Neural progenitor cell (in vitro differentiated cells): ENCODE data around the gene SFMBT1. TPM values are rescaled to one million over a fixed set of nuclear protein-coding genes. Genes with fewer than 3 reads are reported as not detected.
A peak's percentile ranks its signal among the peaks of the same experiment; 100 is the strongest.

Source experiments
- DNase-seq: peaks from one replicate; pipeline ENCODE4 v3.0.0-alpha.2; 2016; ENCODE audit warnings: low spot score
- H2AFZ ChIP-seq: fragments of 200-600 bp; sonication (generic); replicated peaks from 2 replicates; pipeline ENCODE4 v1.6.1; 2016; ENCODE audit warnings: antibody characterized with exemption
- H3F3A ChIP-seq: fragments of 200-600 bp; sonication (generic); 2 replicates; pipeline ENCODE4 v1.6.1; 2016; ENCODE audit warnings: antibody characterized with exemption, low read depth
- H3K27ac ChIP-seq: fragments of 200-600 bp; sonication (generic); 2 replicates; pipeline ENCODE4 v1.5.1; 2016; ENCODE audit warnings: mild to moderate bottlenecking
- H3K27me3 ChIP-seq: fragments of 200-600 bp; sonication (generic); 2 replicates; pipeline ENCODE4 v1.6.1; 2016; ENCODE audit warnings: mild to moderate bottlenecking, moderate library complexity
- H3K36me3 ChIP-seq: fragments of 200-600 bp; sonication (generic); 2 replicates; pipeline ENCODE4 v1.5.1; 2016
- H3K4me1 ChIP-seq: fragments of 200-600 bp; sonication (generic); 2 replicates; pipeline ENCODE4 v1.6.1; 2016; ENCODE audit warnings: mixed run types
- H3K4me2 ChIP-seq: fragments of 200-600 bp; sonication (generic); 2 replicates; pipeline ENCODE4 v1.6.1; 2016
- H3K4me3 ChIP-seq: fragments of 200-600 bp; sonication (generic); 2 replicates; pipeline ENCODE4 v1.5.1; 2016
- H3K79me2 ChIP-seq: fragments of 200-600 bp; sonication (generic); 2 replicates; pipeline ENCODE4 v1.6.1; 2016; ENCODE audit warnings: low read depth
- H3K9ac ChIP-seq: fragments of 200-600 bp; sonication (generic); 2 replicates; pipeline ENCODE4 v1.6.1; 2016
- H3K9me3 ChIP-seq: fragments of 200-600 bp; sonication (generic); 2 replicates; pipeline ENCODE4 v1.5.1; 2016; ENCODE audit warnings: low read depth
- H4K20me1 ChIP-seq: fragments of 200-600 bp; sonication (generic); 2 replicates; pipeline ENCODE4 v1.6.1; 2016; ENCODE audit warnings: low read depth
- H3K27ac Mint-ChIP-seq: 3 replicates; pipeline ENCODE4 v1.8.0; 2021; ENCODE audit warnings: mixed read lengths
- H3K27me3 Mint-ChIP-seq: 2 replicates; pipeline ENCODE4 v1.8.0; 2022; ENCODE audit warnings: low read depth, mild to moderate bottlenecking, inconsistent platforms, moderate library complexity, mixed read lengths; ENCODE audit not compliant: insufficient read depth
- H3K36me3 Mint-ChIP-seq: 3 replicates; pipeline ENCODE4 v1.8.0; 2021; ENCODE audit warnings: mixed read lengths
- H3K4me1 Mint-ChIP-seq: 3 replicates; pipeline ENCODE4 v1.8.0; 2021; ENCODE audit warnings: mixed read lengths
- H3K4me3 Mint-ChIP-seq: 3 replicates; pipeline ENCODE4 v1.8.0; 2021; ENCODE audit warnings: mild to moderate bottlenecking, moderate library complexity, mixed read lengths
- H3K9me3 Mint-ChIP-seq: 3 replicates; pipeline ENCODE4 v1.8.0; 2020; ENCODE audit warnings: mixed read lengths
- CTCF ChIP-seq: fragments of 200-600 bp; sonication (generic); IDR thresholded peaks from 2 replicates; pipeline ENCODE4 v1.5.1; 2017; ENCODE audit warnings: antibody characterized with exemption, mild to moderate bottlenecking
- EZH2 ChIP-seq: fragments of 200-600 bp; sonication (generic); IDR thresholded peaks from 2 replicates; pipeline ENCODE4 v1.6.1; 2017; ENCODE audit warnings: antibody characterized with exemption, mild to moderate bottlenecking, moderate library complexity
- EZH2phosphoT487 ChIP-seq: fragments of 200-600 bp; sonication (generic); IDR thresholded peaks from 2 replicates; pipeline ENCODE4 v1.6.1; 2017; ENCODE audit warnings: antibody characterized with exemption
- total RNA-seq: library from RNA; depleted of rRNA; stranded (reverse); fragments of >200 nt; gene quantifications from 2 replicates; pipeline ENCODE4 v1.2.3, GENCODE V29; 2015; ENCODE audit warnings: low replicate concordance

SFMBT1 gene
- total RNA-seq, 1 donor from 2014 or later = 18.5 TPM

- no peak overlapping the region for H3K4me3 Mint-ChIP-seq
- Histone ChIP-seq H3K27ac (no peak overlapping the region), H3K36me3 (no peaks in the 10 kb centered on the region), H3K9me3 (no peaks in the 10 kb centered on the region), H4K20me1 (no peaks in the 10 kb centered on the region), H3K4me1 (peaks cover 12% of the 10 kb centered on the region), H3K4me3 (no peak overlapping the region), H3F3A (no peaks in the 10 kb centered on the region), H2AFZ (no peak overlapping the region), H3K9ac (no peak overlapping the region), H3K27me3 (no peaks in the 10 kb centered on the region), H3K79me2 (peaks cover 4% of the 10 kb centered on the region), H3K4me2 (no peak overlapping the region)
- H3K9me3 Mint-ChIP-seq = no peaks in the 10 kb centered on the region
- TF ChIP-seq EZH2phosphoT487 = no peak
- no peak for TF ChIP-seq CTCF
- no peak for TF ChIP-seq EZH2
- H3K36me3 Mint-ChIP-seq = peaks cover 6% of the 10 kb centered on the region
- H3K4me1 Mint-ChIP-seq = peaks cover 13% of the 10 kb centered on the region
- no peak overlapping the region for H3K27ac Mint-ChIP-seq
- DNase-seq = no peak
- H3K27me3 Mint-ChIP-seq = no peaks in the 10 kb centered on the region
These were observed 34.5 kb downstream of the SFMBT1 start for GRCh38 chr3:53011324-53011723.

- Histone ChIP-seq H3K4me1 (peaks cover 12% of the 10 kb centered on the region), H3F3A (no peaks in the 10 kb centered on the region), H4K20me1 (no peaks in the 10 kb centered on the region), H3K4me3 (no peak overlapping the region), H2AFZ (no peak overlapping the region), H3K36me3 (no peaks in the 10 kb centered on the region), H3K9me3 (no peaks in the 10 kb centered on the region), H3K9ac (no peak overlapping the region), H3K4me2 (no peak overlapping the region), H3K27me3 (no peaks in the 10 kb centered on the region), H3K27ac (no peak overlapping the region), H3K79me2 (peaks cover 4% of the 10 kb centered on the region)
- Mint-ChIP-seq H3K9me3 (no peaks in the 10 kb centered on the region), H3K36me3 (peaks cover 6% of the 10 kb centered on the region), H3K4me3 (no peak overlapping the region), H3K27me3 (no peaks in the 10 kb centered on the region), H3K27ac (no peak overlapping the region), H3K4me1 (peaks cover 13% of the 10 kb centered on the region)
- TF ChIP-seq CTCF (no peak), EZH2phosphoT487 (no peak), EZH2 (no peak)
- peak; percentile 37 for DNase-seq
These were observed 35.9 kb downstream of the SFMBT1 start for GRCh38 chr3:53009826-53010539.

DNA sequence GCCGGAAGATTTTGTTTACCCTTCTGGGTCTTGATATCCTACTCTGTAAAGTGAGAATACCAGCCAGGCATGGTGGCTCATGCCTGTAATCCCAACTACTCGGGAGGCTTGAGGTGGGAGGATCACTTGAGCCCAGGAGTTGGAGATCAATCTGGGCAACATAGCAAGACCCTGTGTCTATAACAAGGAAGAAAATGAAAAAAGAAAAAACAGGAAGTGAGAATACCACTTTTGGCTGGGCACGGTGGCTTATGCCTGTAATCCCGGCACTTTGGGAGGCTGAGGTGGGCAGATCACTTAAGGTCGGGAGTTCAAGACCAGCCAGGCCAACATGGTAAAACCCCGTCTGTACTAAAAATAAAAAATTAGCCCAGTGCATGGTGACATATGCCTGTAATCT lies 36.9 kb downstream of the SFMBT1 start:
- no peaks in the 10 kb centered on the region for H3F3A ChIP-seq
- H3K27ac Mint-ChIP-seq = no peak overlapping the region
- H3K4me1 ChIP-seq = peaks cover 12% of the 10 kb centered on the region

More for the DNA sequence above, 36.9 kb downstream of the SFMBT1 start:
- H2AFZ ChIP-seq = no peak overlapping the region
- H3K9me3 Mint-ChIP-seq = no peaks in the 10 kb centered on the region
- no peaks in the 10 kb centered on the region for H3K27me3 ChIP-seq
- no peak for TF ChIP-seq CTCF
- no peak for TF ChIP-seq EZH2phosphoT487
- TF ChIP-seq EZH2 = no peak
- no peaks in the 10 kb centered on the region for H3K27me3 Mint-ChIP-seq
- H3K4me2 ChIP-seq = no peak overlapping the region
- no peak overlapping the region for H3K9ac ChIP-seq
- no peaks in the 10 kb centered on the region for H3K36me3 ChIP-seq
- peaks cover 13% of the 10 kb centered on the region for H3K4me1 Mint-ChIP-seq
- peaks cover 2% of the 10 kb centered on the region for H3K36me3 Mint-ChIP-seq
- no peaks in the 10 kb centered on the region for H4K20me1 ChIP-seq
- H3K4me3 ChIP-seq = no peak overlapping the region
- no peak overlapping the region for H3K4me3 Mint-ChIP-seq
- no peak overlapping the region for H3K27ac ChIP-seq
- no peaks in the 10 kb centered on the region for H3K9me3 ChIP-seq
- DNase-seq = no peak
- H3K79me2 ChIP-seq = peaks cover 4% of the 10 kb centered on the region
